ENCODE measurements around the gene ZNF805. TPM values are rescaled to one million over a fixed set of nuclear protein-coding genes. Genes with fewer than 3 reads are reported as not detected.
A peak's percentile ranks its signal among the peaks of the same experiment; 100 is the strongest.

Gene ZNF805
- total RNA-seq, 1 experiment from 2014 or later = 9.2 TPM

DNA sequence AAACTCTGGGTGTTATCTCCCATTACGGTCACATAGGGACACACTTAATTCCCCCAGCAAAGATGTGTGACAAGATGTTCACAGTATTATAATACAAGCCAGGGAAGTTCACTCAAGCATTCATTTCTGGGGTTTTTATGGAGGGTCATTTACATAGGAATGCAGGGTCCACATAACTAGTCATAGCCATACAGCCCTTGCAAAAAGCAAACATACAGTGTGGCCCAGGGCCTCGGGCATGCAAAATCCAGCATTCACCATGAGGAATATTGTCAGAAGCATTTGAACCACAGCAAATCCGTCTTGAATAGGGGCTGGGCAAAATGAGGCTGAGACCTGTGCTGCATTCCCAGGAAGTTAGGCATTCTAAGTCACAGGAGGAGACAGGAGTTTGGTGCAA, 26.9 kb downstream of the ZNF805 start:
- DNase-seq (ENCODE audit: low read depth) = no peak

DNA sequence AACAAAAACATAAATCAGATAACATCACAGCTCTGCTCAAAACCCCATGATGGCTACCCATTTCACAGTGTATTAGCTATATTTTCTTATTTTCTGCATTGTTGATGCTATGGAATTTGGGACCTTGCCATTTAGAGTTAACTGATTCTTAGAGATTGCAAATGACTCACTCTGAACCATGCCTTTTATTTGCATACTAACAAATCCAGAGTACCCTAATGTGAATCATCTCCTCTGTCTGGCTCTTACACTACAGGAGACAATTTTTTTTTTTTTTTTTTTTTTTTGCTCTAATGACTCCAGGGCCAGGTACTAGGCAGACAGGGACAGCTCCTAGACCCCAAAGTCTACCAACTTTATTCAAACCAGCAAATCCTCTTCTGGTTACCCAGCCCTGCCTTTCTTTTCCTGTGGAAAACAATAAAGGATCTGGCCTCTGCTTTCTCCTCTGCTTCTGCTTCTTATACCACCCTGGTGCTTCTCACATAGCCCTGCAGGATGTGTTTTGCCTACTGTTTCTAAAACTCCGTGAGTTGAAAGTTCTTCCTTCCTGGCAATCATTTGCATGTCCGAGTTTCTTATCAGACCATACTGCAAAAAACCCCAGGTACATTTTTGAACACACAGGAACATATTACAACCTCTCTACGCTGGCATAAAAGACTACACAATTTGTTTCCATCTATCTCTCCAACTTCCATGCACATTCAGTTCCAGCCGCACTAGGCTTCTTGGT, 29.3 kb downstream of the ZNF805 start:
- DNase-seq (ENCODE audit: low read depth) = peak; percentile 74

DNA sequence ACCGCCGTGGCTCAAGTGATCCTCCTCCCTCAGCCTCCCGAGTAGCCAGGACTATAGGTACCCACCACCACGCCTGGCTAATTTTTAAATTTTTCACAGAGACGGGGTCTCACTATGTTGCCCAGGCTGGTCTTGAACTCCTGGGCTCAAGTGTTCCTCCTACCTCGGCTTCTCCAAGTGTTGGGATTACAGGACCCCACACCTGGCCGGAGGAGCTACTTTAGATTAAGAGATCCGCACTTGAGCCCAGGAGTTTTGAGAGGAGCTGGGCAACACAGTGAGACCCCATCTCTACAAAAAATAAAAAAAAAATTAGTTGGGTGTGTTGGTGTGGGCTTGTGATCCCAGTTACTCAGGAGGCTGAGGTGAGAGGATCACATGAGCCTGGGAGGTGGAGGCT, 30.8 kb downstream of the ZNF805 start:
- DNase-seq (ENCODE audit: low read depth) = no peak

DNA sequence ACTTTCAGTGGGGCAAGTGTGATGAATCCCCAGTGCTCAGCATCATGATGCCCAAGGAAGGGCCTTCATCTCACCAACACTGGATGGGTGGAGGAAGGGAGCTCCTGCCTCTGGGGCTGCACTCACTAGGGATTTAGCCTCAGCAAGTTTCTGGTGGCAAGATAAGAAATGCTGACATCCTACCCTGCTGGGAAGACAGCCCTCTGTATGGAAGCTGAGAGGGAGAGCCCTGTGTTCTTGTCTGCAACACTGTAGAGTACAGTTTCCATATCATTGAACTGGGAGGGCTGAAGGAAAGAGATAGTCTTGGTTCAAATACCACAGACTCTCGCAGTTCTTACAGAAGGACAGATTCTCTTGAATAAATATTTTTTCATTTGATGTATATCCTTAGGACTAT, 32.6 kb downstream of the ZNF805 start:
- DNase-seq (ENCODE audit: low read depth) = no peak

DNA sequence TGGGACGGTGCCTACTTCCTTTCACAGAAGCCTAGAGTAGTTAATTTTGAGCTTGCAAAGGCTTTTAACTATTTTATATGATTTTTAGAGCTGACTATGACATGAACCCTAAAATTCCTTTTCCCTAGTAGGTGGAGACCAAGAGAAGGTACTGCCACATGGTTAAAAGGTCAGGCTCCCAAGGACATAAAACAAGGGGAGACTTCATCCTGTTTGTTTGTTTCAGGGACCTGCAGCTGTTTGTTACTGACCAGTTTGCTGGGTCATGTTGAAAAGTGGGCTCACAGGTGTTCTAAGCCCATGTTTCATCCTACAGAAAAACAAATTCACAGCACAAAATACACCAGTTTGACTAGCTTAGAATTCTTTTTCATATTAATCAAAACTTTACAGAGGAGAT, 36.0 kb downstream of the ZNF805 start:
- no peak for DNase-seq (ENCODE audit: low read depth)

DNA sequence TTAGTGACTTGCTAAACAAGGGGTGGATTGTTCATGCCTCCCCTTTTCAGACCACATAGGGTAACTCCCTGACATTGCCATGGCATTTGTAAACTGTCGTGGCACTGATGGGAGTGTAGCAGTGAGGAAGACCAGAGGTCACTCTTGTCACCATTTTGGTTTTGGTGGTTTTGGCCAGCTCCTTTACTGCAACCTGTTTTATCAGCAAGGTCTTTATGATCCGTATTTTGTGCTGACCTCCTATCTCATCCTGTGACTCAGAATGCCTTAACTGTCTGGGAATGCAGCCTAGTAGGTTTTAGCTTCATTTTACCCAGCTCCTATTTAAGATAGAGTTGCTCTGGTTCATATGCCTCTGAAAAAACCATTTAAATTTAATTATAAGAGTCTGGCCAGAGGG, 38.0 kb downstream of the ZNF805 start:
- peak; percentile 18 for DNase-seq (ENCODE audit: low read depth)

DNA sequence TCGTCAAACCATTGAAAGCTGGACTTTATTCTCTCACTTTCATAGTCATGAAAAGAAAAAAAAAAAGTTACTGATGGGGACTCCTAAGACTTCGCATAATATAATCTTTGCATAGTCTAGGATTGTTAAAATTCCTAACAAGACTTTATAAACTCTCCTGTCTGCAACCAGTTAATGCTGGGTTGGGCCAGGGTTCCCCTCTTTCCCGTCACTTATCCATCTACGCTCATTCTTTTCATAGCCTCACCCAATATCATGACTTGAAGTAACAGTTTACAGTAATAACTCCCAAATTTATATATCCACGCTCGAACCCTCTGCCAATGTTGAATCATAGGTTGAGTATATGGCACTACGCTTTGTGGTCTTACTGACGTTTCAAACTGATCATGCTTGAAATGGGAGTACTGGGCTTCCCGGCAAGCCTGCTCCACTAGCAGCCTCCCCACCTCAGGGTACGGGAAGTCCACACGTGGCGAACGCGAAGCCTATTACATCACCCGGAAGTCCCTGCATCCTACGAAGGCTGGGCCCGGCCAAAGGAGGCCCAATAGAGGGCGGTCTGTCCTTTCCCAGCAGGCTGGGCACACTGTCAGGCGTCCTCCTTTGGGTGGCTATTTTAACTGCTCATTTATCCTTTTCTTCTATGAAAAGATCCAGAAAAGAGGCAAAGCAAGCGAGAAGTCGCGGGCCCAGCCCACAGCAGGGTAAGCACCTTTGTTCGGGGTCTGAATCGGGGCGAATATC, 39.2 kb downstream of the ZNF805 start:
- DNase-seq (ENCODE audit: low read depth) = peak; percentile 93

DNA sequence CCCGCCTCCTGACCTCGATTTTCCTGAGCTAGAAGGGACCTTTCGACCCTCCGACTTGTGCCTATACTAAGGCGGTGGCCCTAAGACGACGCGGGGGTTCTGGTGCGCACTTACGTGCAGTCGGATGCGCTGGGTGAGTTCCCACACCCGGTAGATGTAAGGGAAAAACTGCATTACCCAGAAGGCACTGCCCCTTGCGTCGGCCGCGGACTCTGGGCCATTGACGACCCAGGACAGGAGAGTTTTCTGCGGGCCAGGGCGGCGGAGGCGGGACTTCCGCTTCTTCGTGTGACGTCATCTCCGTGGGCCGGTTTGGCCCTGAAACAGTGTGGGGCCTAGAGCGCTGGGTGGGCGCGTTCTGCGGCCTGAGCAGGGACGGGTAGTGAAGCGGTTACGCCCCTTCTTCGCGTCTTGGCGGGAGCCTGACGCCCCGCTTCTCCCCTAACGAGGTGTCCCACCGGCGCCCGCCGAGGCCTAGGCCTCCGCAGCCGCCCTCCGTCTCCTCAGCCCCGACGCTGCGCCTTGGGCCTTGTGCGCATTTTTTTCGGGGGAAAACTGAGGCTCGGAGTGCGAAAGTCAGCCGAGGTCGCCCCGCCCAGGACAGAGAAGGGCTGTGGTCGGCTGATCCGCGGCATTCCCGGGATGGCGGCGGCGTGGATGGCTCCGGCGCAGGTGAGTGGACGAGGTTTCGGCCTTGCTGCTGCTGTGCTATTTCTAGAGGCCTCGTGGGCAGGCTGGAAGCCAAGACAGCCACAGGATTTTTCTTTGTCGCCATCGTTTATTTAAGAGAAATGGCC, 39.9 kb downstream of the ZNF805 start, which contains the start of gene ZNF460:
ZNF460 (plus strand) TSS at position 321 of the 797 bp plus-strand sequence; CDS start at position 643, 322 bp downstream.
- peak; percentile 97 for DNase-seq (ENCODE audit: low read depth)

DNA sequence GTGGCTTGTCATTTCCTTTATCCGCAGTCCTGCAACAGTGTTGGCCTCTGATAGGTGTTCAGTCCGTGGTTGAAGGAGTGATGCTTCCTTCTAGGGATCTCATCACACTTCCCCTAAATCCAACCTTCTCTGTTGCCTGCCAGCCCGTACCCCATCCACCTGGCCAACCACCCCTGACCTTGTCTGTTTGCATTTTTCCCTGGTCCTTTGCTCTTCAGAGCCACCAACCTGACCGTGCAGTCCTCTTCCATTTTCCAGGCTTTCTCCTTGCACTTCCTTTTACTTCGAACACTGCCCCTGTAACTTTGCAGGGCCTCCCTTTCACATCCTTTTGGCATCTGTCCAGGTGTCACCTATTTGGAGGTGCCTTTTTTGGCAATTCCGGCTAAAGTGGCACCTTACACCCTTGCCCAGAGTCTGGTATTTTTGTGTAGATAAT, 40.5 kb downstream of the ZNF805 start:
- DNase-seq (ENCODE audit: low read depth) = no peak

DNA sequence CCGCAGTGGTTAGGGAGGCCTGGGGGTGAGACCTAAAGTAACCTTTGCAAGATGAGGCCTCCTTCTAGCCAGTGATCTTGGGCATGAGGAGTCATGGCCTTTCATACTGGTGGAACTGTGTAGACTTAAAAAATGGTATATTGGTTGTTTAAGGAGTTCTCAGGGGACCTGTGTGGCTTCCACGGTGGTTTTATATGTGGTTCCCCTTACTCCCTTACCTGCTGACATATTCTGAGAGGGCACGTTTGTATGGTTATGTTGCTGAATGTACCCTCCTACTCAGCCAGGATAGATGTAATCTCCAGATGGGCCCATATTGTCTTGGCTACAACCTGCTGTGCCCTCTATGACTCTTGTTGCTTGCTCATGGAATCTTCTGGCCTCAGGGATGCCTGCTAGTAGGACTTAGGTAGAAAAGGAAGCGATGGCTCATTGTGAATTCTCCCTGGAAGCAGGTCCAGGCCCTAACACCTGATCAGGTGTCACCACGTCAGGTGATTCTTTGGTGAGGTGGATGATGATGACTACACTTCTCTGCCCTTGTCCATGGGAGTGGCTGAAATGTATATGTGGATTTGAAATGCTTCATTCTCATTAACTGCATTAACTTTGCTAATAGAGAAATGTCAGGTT, 41.7 kb downstream of the ZNF805 start:
- DNase-seq (ENCODE audit: low read depth) = no peak

DNA sequence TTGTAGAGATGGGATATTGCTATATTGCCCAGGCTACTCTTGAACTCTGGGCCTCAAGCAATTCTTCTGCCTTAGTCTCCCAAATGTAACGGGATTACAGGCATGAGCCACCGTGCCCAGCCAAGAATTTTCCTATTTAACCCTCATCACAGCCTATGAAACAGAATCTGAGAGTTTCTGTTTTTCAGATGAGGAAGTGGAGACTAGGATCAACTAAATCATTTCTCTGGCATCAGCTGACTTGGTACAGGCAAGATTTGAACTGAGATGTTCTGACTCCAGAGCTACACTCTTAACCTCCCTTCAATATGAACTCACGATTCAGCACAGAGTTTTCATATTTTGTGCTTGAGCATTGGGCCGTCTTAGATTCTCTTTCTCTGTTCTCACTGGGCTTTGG, 47.9 kb downstream of the ZNF805 start:
- no peak for DNase-seq (ENCODE audit: low read depth)

DNA sequence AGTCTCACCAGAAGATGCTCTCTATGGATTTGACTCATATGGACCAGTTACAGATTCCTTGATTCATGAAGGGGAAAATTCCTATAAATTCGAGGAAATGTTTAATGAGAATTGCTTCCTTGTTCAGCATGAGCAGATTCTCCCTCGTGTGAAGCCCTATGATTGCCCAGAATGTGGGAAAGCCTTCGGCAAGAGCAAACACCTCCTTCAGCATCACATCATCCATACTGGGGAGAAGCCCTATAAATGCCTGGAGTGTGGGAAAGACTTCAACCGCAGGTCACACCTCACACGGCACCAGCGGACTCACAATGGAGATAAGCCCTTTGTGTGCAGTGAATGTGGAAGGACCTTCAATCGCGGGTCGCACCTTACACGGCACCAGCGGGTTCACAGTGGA, 50.5 kb downstream of the ZNF805 start:
- DNase-seq (ENCODE audit: low read depth) = no peak

DNA sequence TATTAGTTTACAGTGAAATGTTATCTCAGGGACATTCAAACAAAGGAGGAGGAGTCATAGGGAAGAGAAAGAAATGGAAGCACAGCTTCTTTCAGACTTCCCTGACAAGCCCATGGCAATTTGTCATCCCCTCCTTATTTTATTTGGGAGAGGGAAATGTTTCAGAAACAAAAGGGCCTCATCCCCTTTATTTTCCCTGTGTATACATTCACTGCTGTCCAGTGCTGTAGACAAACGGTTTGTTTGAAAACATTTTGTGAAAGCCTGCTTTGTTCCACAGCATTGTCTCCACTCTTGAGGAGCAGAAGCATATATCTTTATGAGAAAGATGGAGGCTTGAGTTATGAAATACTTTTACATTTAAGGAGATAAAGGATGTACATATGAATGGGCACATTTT, 52.1 kb downstream of the ZNF805 start:
- no peak for DNase-seq (ENCODE audit: low read depth)

DNA sequence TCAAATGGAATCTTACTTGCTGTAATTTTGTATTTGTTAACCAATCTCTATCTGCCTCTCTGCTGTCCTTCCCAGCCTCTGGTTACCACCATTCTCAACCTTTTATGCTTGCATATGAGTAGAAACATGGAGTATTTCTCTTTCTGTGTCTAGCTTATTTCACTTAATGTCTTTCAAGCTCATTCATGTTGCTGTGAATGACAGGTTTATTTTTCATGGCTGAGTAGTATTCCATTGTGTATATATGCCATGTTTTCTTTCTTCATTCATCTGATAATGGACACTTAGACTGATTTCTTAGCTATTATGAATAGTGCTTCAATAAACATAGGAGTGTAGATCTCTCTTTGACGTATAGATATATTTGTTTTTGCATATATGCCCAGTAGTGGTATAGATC, 53.3 kb downstream of the ZNF805 start:
- DNase-seq (ENCODE audit: low read depth) = no peak

DNA sequence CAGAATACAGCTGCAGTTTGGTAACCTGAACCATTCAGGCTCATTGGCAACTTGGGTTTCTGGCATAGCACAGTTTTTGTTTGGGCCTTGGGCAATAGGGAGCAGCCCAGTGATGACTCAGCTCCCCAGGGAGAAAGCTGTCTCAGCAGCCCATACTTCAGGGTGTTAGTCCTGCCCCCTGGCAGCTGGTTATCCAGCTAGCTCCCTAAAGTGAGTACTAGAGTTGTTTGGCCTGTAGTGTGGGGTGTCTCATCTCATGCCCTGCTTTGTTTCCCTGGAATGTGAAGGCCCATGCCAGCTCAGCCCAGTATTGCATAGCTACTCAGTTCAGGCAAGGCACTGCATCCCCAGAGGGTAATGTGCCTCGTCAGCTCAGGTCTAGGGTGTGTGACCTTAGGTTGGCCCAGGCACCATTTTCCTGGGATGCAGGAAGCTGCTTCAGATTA, 61.6 kb downstream of the ZNF805 start:
- peak; percentile 99 for DNase-seq (ENCODE audit: low read depth)

DNA sequence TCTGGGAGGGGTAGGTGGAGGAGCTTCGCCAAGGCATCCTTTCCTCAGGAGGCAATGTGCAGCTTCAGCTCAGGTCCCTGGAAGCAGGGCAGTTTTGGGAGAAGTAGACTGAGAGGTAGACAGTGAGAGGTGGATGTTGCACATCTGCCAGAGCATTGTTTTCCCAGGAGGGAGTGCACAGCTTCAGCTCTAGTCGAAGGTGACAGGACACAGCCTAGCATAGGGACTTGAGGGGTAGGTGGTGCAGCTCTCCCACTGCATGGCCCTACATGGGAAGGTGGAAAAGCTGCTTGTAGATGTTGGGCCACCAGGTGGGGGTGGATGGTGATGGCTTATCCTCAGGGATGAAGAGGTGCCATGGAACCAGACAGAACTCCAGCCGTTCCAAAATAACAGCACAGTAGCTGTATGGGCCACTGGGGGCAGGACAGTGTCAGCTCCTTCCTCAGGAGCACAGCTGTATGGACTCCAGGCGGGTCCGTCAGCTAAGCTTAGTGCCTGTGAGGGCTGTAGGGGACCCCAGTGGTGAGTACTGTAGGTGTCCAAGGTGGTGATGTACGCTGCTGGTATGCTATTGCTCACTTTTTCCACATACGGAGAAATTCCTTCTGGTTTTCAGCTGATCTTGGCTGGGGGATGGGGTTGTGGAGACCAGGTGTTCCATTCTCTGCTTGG, 62.4 kb downstream of the ZNF805 start:
- no peak for DNase-seq (ENCODE audit: low read depth)

Other genes with a start within 250 kb of the ZNF805 start
- gene USP29, start 120.6 kb upstream of the ZNF805 start, total RNA-seq (2014; rRNA removed) = not detected in 2 replicates
- gene ZIM3, start 95.4 kb upstream of the ZNF805 start, total RNA-seq (2014; rRNA removed) = not detected in 2 replicates
- not detected in 2 replicates for gene DUXA, start 73.1 kb upstream of the ZNF805 start, total RNA-seq (2014; rRNA removed)
- gene ZNF264, start 49.1 kb upstream of the ZNF805 start, total RNA-seq (2014; rRNA removed) = 24.2 and 40.3 TPM in 2 replicates
- 0.17 and 0.45 TPM in 2 replicates for gene AURKC, start 9.6 kb upstream of the ZNF805 start, total RNA-seq (2014; rRNA removed)
- 25.8 and 29.9 TPM in 2 replicates for gene ZNF460, start 39.9 kb downstream of the ZNF805 start, total RNA-seq (2014; rRNA removed)
- gene ZNF543, start 79.8 kb downstream of the ZNF805 start, total RNA-seq (2014; rRNA removed) = 6.5 and 7.1 TPM in 2 replicates
- gene ZNF304, start 110.6 kb downstream of the ZNF805 start, total RNA-seq (2014; rRNA removed) = 7.4 and 8.3 TPM in 2 replicates
- 20.6 and 21.4 TPM in 2 replicates for gene TRAPPC2B, start 122.9 kb downstream of the ZNF805 start, total RNA-seq (2014; rRNA removed)
- 3.5 and 5.2 TPM in 2 replicates for gene ZNF547, start 122.9 kb downstream of the ZNF805 start, total RNA-seq (2014; rRNA removed)
- 12.6 and 14.5 TPM in 2 replicates for gene ZNF548, start 149.2 kb downstream of the ZNF805 start, total RNA-seq (2014; rRNA removed)
- gene ZNF17, start 170.5 kb downstream of the ZNF805 start, total RNA-seq (2014; rRNA removed) = 4.6 and 7.0 TPM in 2 replicates
- 8.8 TPM in 2 replicates for gene ZNF749, start 194.7 kb downstream of the ZNF805 start, total RNA-seq (2014; rRNA removed)
- 0.13 and 0.98 TPM in 2 replicates for gene VN1R1, start 216.5 kb downstream of the ZNF805 start, total RNA-seq (2014; rRNA removed)
- 11.1 and 17.9 TPM in 2 replicates for gene ZNF772, start 236.9 kb downstream of the ZNF805 start, total RNA-seq (2014; rRNA removed)
- 9.2 and 26.0 TPM in 2 replicates for gene ZNF419, start 247.1 kb downstream of the ZNF805 start, total RNA-seq (2014; rRNA removed)